GM21526 (cell line): ENCODE measurements around the gene FGD5.

Experiments
- ATAC-seq: cut with Tn5 transposase; IDR thresholded peaks from one replicate; pipeline ENCODE4 v1.9.1; 2021; ENCODE audit warnings: moderate library complexity; ENCODE audit not compliant: unreplicated experiment, low FRiP score

Gene FGD5

DNA sequence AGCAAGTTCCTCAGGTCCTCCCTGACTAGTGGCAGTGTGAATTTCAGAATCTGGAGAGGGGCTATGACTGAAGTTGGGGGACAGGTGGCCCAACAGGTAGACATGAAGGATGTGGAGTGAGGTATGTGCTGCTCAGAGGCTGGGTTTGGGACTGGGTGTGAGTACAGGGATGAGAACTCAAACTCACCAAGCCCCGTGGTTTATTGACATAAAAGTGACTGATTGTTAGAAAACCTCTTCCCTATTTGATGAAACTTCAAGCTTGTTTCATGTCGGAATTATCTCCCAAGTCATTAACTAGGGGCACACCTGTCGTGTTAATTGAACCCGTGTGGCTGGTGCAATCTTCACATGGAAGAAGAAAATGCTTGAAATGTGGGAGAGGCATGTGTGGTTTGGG is 27.1 kb downstream of the FGD5 start:
- ATAC-seq: no peak

DNA sequence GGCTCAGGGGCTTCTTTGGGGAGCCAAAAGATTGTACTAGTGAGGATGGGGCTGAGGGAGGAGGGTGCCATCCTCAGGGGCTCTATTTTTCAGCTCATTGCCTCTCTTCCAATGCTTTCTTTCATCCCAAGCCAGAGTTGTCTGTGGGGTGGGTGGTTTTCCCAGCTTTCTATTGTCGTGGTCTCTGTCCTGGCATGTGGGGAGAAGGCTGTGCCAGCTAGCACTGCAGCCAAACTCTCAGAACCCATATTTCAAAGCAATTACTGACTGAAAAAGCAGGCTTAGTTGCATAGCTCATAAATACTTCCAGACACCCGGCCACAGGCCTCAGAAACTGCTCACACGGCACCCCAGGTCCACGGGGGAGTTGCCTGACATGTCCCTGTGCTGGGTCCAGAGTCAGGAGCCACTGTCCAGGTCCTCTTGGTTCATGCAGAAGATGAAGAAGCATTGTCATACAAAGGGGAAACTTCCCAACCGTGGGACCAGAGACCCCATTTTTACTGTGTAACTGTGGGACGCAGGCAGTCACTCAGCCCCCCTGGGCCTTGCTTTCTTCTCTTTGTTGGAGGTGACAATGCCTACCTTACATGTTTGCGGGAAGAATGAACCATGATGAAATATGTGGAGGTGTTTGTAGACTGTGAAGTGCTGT is 27.6 kb downstream of the FGD5 start:
- ATAC-seq: no peak

DNA sequence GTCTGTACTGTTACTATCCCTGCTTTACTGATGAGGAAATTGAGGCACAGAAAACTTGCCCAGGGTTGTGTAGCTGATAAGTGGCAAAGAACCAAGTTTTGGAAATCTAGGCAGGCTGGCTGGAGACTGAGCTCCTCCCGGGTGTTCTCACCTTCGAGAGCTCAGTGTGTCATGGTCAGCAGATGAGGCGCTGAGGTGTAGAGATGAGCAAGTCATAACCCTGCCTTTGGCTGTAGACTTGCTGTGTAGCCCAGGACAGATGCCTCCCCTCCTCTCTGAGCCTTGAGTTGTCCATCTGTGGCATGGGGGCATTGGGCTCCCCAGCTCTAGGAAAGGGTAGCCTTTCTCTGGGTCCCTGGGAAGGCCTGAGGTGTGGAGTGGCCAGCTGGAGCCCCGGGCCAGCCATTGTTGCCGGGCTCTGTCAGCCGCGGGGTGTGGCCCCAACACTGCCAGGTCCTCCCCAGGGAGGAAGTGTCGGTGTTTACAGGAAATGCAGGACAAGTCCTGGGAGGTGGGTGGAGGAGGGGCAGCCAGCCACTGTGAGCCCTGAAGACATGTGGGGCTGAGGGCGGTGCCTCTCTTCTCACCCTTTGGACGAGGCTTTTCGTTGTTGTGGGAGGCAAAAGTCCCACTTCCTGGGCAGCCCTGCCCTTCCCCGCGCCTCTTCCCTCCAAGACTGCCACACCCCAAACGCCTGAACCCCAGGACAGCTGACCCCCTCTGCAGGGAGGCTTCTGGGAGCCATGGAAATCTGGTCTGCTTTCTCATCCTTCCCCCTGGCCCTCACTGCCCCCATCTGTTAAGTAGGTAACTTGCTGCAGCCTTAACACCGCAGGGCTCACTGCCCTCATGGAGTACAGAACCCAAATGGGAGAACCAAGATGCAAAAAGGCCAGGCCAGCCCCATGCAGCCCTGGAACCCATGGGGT is 29.1 kb downstream of the FGD5 start:
- ATAC-seq: no peak

- ATAC-seq: no peak
Measured at GRCh38 chr3:14848906-14849305, 30.1 kb downstream of the FGD5 start.

DNA sequence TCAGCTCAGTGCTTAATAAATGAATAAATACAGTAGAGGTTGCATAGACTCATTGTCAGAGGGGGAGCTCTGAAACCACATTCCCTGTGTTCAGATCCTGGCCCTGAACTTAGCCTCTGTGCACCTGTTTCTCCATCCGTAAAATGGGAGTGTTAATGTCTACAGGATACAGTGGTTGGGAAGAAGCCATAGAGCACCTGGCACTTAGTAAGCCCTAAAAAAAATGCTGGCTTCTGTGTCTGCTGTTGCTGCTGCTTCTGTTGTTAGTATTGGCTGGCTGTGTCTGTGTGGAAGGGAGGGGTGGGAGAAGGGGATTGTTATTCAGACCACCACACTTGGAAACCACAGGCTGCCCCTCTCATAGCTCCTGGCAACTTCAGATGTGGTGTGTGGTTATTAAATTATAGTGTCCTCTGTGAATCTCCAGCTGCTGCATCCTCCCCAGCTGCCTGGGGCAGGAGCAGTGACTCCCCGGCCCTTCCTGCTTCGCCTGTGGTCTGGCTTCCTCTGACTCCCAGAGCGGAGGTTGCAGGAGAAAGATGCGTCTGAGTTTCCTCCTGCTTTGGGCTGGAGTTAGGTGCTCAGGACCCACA is 31.0 kb downstream of the FGD5 start:
- ATAC-seq: no peak

DNA sequence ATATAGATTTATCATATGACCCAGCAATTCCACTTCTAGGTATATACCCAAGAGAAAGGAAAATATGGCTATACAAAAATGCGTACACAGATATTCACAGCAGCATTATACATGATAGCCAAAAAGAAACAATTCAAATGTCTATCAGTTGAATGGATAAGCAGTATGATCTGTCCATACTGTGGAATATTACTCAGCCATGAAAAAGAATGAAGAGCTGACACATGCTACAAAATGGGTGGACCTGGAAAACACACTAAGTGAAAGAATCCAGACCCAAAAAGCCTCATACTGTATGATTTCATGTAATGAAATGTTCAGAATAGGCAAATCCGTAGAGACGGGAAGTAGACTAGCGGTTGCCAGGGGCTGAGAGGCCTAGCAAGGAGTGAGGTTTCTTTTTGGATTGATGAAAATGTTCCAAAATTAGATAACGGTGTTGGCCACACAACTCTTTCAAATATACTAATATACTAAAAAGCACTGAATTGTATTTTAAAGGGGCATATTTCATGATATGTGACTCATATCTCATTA is 33.4 kb downstream of the FGD5 start:
- ATAC-seq: no peak

GRCh38 chr3:14852717-14853116 is 34.0 kb downstream of the FGD5 start:
- no peak for ATAC-seq

- no peak for ATAC-seq
Measured at GRCh38 chr3:14853271-14853951, 34.6 kb downstream of the FGD5 start.

DNA sequence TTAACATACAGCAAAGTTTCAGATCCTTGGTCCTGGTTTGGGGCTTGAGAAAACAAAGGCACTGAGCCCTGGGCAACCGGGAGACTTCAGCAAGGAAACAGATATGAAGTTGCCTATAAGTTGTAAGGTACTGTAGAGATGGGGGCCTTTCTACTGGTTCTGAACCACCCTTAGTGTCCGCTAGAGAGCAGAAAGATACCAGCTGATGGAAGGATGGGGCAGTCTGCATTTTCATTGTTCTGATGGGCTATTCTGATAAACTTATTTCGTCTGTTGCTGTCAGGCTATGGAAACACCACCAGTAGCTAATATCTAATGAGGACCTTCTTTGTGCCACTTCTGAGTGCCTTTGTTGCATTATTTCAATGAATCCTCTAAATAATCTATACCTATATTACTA is 38.7 kb downstream of the FGD5 start:
- ATAC-seq: no peak

DNA sequence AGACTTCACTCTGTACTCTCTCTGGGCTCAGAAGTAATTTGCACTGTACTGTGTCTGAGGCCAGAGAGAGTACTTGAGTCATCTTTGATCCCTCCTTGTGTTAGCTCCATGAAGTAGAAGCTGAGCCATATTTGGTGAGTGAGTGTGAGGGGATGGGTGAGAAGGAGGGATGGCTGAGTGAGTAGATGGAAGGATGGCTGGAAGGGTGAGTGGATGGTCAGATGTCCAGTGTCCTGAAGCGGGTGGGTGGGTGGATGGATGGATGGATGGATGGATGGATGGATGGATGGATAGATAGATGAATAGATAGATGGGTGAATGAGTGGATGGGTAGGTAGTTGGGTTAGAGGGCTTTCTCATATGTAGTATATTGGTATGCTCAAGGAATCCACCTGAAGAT is 39.3 kb downstream of the FGD5 start:
- no peak for ATAC-seq

DNA sequence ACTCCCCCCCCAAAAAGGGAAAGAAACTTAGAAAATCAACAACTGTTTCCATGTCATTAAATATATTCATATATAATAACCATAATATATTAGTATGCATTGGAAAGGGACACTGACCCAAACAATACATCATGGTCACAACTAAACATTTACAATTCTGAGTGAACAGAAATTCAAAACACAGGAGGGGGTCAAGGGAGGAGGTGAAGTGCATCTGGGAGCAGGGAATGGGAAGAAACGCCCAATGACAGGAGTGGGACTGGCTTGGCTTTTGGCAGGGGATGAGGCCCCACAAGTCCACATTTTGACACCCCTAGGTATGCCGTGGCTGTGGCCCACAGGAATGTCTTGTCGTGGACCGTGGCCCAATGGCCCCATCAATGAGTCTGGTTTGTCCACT is 41.1 kb downstream of the FGD5 start:
- ATAC-seq: no peak

GRCh38 chr3:14861031-14861430 is 42.3 kb downstream of the FGD5 start:
- no peak for ATAC-seq

- no peak for ATAC-seq
Measured at GRCh38 chr3:14861446-14862302, 42.9 kb downstream of the FGD5 start.

DNA sequence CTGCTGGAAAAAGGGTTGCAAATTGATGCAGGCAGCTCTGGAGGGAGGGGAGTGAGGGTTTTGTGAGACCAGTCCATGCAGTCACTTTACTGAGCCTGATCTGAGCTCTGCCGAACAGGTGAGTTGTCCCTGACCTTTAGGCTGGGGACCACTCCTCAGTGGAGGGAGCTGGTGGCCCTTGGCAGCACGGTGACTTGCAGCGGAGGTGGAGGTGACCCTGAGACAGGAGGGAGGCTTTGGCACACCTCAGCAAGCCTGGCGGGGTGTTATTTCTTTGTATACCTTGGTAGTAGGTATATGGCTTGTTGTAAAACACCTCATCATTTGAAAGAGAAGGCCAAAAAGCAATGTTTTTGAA is 43.5 kb downstream of the FGD5 start:
- ATAC-seq: no peak

DNA sequence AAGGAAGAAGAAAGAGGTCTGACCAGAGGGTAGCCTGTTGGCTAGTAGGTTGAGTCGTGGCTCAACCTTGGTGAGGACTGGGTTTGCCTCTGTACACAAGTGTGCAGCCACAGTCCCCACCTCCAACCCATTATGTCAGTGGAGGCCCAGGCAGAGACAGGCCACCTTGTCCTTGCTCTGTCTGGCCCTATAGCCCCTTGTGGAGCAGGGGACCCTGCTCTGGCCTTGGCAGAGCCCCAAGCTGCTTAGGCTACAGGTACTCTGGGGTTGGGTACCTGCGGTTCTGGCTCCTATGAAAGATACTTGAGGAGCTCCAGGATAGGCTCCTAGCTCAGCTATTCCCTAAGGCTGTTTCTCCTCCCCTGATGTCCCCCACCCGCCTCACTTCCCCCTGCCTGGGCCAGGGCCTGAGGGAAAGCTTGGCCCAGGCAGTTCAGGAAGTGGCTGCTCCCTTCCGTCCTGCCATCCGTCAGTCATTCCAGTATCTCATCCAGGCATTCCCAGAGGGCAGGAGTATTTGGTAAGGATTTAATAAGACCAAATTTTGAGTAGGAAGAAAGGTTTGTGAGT is 44.0 kb downstream of the FGD5 start:
- ATAC-seq: no peak

DNA sequence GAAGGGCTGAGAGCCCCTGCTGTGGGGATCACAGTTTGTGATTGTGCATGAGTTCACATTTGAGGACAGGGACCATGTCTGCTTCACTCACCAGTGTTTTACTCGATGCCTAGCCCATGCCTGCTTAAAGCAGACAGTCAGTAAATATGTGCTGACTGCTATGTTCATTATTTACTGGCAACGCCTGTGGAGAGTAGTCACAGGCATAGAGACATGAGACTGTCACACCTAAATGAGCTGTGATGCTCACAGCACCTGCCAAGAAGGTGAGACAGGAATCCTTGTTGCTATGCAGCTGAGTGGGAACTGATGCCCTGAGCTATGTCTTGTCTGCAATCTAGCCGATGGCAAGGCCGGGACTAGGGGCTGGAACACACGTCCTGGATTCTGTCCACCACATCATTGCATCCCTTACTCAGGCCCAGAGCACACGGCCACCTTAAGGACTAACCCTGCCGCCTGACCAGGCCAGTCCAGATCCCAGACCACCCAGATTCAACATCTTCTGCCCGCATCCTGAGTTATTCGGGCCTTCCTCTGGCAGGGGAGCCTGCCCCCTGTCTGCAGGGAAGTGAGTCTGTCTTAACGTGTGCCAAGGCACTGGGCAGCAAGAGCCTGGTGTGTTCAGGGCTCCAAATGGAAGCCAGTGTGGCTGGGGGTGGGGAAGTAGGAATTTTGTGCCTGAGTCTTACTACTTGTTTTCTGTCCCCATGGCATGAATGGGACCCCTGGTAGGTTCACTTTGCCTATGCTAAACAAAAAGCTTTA is 44.8 kb downstream of the FGD5 start:
- ATAC-seq: no peak

DNA sequence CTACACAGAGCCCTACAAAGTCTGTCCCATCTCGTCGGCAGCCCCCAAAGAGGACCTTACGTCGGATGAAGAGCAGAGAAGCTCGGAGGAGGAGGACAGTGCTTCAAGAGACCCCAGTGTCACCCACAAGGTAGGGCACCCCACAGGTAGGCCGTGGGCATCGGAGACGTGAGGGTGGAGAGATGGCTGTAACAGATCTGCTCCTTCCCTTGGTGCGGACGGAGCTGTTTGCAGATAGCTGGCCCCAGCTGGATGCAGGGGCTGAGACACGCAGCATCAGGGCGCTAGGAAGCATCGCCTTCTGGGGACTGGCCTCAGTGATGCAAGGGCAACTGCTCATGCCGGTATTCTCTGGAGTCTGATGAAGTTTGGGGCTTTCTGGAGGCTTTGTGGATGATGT is 45.4 kb downstream of the FGD5 start:
- ATAC-seq: no peak

GRCh38 chr3:14866627-14867026 is 47.9 kb downstream of the FGD5 start:
- ATAC-seq: no peak
